LNCaP clone FGC (cell line): ENCODE results near the gene STT3A.
A peak's percentile ranks its signal among the peaks of the same experiment; 100 is the strongest.

Experiments used
- DNase-seq: peaks from one replicate; pipeline ENCODE4 v3.0.0-alpha.2; 2011; ENCODE audit warnings: low read depth
- H3K4me3 ChIP-seq: 2 replicates; pipeline ENCODE4 v1.5.1; 2011; ENCODE audit warnings: mild to moderate bottlenecking, low read depth, low read length, control low read depth
- CTCF ChIP-seq: IDR thresholded peaks from 2 replicates; pipeline ENCODE4 v1.5.1; 2012; ENCODE audit warnings: mild to moderate bottlenecking; ENCODE audit not compliant: control insufficient read depth, insufficient read depth; ENCODE audit errors: extremely low read depth

Gene STT3A

DNA sequence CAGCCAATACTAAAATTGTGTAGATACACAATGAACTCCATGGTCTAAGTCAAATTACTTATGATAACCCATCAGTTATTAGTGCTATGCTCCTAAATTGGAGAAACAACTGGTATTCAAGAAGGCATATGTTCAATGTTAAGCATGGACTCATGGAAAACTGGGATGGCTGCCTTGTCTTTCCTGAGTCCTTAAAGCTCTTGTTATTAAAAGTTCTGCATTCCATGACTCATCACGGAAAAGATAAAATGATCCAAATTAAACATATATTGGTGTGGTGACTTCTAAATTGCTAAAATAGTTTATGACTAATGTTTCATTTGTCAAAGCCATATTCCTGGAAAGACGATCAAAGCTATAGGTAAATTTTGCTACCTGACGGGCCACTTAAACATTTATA is 32.8 kb upstream of the STT3A start:
- DNase-seq, result no peak
- no peak overlapping the region for H3K4me3 ChIP-seq
- no peak for TF ChIP-seq CTCF

DNA sequence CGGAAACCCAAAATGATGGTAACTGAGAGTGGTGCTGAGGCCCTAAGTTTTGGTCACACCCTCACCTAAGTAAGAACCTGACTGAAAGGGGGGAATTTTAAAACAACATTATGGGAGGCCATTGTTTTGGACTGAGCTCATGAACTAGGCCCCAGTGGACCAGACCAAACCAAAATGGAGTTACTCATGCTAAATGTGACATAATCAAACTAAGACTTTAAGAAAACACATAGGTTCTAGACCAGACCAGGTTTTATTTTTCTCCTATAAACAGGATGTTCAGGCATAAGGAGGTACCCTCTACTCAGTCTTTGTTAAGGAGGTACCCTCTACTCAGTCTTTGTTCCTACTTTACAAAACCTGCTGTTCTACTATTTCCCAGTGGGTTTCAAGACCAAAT is 30.7 kb upstream of the STT3A start:
- TF ChIP-seq CTCF, result no peak
- H3K4me3 ChIP-seq, result no peak overlapping the region
- no peak for DNase-seq

DNA sequence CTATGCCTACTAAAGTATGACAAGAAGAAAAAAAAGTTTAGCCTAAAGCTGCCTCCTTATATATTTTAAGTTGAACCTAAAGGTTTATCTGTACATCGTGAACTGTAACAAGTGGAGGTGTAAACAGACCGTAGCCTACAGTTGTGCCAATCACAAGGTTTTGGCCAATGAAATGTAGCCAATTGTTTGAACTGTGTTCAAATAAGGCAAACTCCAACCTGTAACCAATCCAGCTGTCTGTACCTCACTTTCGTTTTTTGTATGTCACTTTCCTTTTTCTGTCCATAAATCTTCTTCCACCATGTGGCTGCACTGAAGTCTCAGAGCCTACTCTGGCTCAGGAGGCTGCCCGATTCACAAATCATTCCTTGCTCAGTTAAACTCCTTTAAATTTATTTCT is 30.2 kb upstream of the STT3A start:
- no peak for DNase-seq
- no peak overlapping the region for H3K4me3 ChIP-seq
- no peak for TF ChIP-seq CTCF

DNA sequence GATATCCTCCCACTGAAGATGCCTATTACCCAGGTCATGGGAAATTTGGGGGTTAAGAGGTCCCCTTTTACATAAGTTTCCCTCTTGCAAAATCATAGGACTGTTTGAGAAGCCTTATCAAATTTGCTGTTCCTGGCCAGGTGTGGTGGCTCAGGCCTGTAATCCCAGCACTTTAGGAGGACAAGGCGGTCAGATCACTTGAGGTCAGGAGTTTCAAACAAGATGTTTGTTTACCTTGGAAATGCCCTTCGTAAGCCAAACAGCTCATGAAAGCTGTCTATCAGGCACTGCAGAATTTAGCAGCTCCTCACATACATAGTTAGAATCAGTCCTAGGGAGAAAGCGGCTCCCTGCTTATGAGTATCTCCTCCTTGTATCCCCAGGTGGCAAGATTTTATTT is 28.3 kb upstream of the STT3A start:
- no peak for TF ChIP-seq CTCF
- H3K4me3 ChIP-seq, result no peak overlapping the region
- peak; percentile 83 for DNase-seq

DNA sequence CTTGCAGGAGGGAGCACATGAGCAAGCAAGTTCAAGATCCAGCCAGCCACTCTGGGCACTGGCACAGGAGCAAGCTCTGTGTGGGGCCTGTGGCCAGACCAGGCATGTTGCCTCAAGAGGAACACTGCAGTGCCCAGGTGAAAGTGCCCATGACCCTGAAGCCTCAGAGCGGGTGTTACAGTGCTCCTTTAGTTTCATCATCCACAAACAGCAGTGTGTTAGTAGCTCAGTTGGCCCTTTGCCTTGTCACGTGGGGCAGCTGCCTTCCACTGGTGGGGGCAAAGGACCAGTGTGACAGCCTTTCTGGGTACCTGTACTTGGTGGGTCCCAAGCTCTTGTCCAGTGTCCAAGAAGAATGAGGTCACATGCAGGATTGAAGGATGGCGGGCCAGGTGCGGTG is 26.4 kb upstream of the STT3A start:
- DNase-seq, result no peak
- TF ChIP-seq CTCF, result no peak
- H3K4me3 ChIP-seq, result no peak overlapping the region

DNA sequence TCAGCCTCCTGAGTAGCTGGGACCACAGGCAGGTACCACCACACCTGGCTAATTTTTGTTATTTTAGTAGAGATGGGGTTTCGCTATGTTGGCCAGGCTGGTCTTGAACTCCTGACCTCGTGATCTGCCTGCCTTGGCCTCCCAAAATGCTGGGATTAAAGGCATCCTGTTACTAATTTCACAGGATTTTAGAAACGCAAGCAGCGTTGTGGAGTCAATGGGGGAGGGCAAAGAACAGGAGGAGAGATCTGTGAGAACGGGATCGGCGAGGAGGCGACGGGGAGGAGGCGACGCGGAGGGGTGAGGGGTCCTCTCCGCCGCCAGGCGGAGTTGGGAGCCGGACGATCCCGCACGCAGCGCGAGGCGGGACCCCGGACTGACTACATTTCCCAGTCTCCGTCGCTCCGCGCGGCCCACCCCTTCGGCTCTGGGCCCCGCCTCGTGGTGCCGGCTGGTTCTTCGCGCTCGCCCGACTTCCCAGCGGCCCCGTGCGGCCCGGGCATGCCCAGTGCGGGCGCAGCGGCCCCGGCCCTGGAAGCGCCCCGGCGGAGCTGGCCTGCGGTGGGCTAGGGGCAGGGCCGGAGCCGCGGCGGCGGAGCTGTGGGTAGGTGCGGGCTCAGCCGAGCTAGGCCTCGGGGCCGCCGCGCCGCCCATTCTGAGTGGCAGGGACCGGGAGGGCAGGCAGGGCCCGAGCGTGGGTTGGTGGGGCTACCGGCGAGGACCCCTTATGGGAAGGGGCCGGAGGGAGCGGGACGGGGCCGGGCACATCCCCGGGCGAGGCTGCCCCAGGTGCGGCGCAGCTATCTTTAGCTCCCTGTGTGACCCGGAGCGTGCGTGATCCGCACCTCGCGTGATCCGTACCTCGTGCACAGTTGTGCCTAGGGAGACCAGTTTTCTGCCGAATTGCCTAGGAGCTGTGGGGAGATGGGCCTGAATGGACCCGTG is 23.4 kb upstream of the STT3A start, which contains the start of gene EI24:
TSS of gene EI24 (plus strand) at position 508 of the 945 bp plus-strand sequence. CDS start 3,051 bp downstream, outside the sequence.
- DNase-seq, result peak; percentile 80
- peak within 1 kb of the TSS; percentile 63 for H3K4me3 ChIP-seq
- TF ChIP-seq CTCF, result peak; percentile 51
